Right forelimb (tissue), 1 donor: ENCODE results near the gene CEBPG.

Experiments used
- DNase-seq: peaks from one replicate; pipeline ENCODE4 v3.0.0-alpha.2; 2018

CEBPG gene

GRCh38 chr19:33384983-33385382, 11.5 kb downstream of the CEBPG start:
- DNase-seq = no peak

GRCh38 chr19:33385956-33386355, 12.4 kb downstream of the CEBPG start:
- no peak for DNase-seq

- peak; percentile 40 for DNase-seq
Measured at GRCh38 chr19:33386361-33386858, 12.9 kb downstream of the CEBPG start.

DNA sequence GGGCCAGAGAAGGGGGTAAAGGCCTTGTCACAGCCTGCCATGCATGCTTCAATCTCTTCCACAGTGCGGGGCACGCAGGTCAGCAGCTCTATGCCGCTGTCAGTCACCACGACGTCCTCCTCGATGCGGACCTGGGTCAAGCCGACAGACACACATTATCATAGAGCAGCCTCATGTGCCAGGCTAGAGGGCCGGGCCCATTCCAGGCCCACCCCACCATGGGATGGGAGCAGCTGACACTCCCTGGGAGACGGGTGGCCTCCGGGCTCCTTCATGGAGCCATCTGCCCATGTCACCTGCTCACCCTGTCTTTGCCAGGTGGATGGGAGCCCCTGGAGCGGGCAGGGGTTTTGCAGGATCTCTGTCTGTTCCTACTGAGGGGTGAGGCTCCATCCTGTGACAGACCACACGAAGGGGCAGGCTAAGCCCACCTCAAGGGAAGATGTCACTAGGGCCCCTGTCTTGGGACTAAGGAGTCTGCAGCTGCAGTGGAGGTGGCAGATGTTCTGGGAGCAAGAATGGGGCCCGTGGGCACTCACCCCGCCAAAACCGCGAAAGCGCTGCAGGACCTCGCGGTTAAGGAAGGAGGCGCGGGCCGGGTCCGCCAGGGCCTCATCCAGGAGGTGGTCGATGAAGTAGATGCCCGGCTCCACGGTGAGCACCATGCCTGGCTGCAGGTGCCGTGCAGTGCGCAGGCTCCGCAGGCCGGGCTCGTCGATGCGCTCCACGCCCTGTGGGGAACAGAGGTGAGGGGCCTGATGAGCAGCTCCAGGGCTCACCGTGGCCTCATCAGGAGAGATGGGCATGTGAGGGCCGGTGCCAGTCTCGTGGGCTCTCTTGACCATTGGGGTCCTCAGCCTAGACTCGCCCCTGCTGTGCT, 14.1 kb downstream of the CEBPG start:
- no peak for DNase-seq

DNA sequence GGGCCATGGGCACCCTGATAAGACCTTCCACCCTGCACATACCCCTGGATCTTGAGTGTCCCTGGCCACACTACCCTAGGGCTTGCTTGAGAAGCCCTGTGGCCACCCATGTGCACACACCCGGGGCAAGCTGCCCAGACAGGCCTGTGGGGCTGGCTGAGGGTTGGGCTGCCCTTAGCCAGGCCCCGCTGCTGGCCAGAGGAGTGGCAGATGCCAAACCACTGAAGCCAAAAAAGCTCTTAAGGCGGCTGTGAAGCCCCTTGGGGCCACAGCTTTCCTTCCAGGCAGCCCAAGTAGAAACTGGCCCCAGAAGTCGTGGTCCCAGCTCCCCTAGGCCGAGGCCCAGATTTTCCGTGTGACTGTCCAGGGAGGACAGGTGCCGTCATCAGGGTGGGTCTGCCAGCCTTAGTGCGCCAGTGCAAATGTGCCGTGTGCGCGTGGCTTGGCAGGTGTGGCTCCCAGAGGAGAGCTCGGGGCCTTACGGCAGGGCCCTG, 14.8 kb downstream of the CEBPG start:
- peak; percentile 48 for DNase-seq

DNA sequence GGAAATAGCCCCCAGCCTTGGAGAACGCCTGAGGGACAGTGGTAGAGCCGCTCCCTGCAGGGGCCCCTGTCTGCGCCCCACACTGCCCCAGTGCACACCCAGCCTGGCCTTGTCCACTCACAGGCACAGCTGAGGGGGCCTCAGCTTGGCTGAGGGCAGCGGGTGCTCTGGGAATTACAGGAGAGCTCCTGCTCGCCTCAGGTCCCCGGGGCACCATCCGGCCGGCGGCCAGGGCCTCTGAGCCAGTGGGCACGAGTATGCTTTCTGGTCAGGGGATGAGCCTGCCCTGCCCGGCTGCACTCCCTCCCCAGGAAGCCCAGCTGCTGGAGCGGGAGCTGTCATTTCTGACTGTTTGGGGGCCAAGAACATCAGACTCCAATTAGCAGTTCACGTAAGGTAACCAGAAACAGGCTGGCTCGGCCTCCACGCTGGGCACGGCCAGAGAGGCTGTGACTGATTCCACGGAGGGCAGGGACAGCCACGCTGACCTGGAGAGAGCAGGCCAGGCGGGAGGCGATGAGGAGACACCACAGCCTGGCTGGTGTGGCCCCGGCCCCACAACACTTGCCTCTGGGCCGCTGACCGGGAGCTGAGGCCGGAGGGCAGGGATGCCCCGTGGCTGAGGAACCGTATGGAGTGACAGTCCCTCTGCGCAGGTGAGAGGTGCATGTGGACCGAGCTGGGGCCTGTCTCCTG, 15.4 kb downstream of the CEBPG start:
- peak; percentile 62 for DNase-seq

GRCh38 chr19:33389421-33390100, 16.1 kb downstream of the CEBPG start:
- DNase-seq = peak; percentile 46

GRCh38 chr19:33390101-33390907, 16.8 kb downstream of the CEBPG start:
- DNase-seq = peak; percentile 73

DNA sequence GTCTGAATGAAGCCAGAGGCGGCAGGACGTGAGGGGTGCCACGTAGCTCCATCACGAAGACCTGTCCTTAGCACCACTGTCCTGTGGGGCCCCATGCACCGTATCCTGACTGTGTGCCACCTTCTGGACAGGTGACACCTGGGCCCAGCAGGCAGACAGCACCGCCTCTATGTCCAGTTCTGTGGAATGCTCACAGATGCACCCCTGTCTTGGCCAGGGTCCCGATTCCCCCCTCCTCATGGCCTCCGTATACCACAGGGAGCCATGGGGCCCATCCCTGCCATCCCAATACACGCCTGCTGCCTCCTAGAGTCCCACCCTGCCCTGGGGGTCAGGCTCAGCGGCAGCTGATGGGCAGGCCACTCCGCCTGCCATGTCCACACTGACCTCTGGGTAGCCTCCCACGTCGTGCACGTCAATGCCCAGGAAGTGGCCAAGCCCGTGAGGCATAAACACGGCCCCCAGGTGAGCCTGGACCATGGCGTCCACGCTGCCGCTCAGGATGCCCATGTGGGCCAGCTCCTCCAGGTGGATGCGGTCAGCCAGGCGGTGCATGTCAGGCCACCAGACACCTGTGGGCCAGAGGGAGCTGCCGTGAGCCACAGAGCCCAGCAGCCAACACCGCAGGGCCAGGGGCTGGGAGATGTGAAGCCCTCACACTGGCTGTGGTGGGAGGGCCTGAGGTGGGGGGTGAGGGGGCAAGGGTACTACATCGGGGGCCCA, 17.6 kb downstream of the CEBPG start:
- no peak for DNase-seq

- peak; percentile 43 for DNase-seq
Measured at GRCh38 chr19:33391631-33392249, 18.2 kb downstream of the CEBPG start.

DNA sequence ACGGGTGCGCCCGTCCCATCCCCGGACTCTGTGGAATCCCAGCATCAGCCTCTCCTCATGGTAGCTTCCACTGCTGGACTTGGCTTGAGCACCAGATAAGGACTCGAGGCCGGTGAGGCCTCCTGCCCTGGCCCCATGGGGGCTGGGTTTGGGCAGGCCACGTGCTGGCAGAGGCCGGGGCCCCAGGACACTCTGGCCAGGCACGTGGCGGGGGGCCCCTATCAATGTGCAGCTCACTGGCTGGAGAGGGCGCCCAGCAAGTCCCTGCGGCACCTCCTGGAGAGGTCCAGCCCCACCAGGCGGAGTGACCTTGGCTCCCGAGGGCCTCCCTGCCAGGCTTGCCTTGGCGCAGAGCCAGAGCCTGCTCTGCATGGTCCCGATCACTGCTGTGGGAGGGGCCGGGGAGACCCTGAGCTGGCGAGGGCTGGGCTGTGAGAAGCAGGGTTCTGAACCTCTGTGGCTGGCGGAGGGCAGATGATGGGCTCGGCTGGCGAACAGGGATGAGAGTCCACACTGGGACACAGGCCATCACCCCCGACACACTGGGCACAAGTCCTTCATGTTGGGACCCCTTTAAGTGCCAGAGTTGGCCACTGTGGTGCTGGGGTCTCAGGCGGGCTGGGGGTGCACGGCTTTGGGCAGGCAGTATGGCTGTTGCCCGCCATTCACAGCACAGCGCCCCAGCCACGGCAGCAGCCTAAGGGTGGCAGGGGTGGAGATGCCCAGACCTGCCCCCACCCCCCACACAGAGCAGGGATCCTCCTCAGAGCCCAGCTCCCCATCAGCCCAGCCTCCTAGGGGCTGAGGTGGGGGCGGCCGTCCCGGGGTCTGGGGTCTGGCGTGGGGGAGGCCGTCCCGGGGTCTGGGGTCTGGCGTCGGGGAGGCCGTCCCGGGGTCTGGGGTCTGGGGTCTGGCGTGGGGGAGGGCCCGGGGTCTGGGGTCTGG, 19.1 kb downstream of the CEBPG start:
- DNase-seq = peak; percentile 50

- DNase-seq = no peak
Measured at GRCh38 chr19:33393286-33394005, 19.9 kb downstream of the CEBPG start.

- DNase-seq = peak; percentile 49
Measured at GRCh38 chr19:33394006-33394722, 20.7 kb downstream of the CEBPG start.

DNA sequence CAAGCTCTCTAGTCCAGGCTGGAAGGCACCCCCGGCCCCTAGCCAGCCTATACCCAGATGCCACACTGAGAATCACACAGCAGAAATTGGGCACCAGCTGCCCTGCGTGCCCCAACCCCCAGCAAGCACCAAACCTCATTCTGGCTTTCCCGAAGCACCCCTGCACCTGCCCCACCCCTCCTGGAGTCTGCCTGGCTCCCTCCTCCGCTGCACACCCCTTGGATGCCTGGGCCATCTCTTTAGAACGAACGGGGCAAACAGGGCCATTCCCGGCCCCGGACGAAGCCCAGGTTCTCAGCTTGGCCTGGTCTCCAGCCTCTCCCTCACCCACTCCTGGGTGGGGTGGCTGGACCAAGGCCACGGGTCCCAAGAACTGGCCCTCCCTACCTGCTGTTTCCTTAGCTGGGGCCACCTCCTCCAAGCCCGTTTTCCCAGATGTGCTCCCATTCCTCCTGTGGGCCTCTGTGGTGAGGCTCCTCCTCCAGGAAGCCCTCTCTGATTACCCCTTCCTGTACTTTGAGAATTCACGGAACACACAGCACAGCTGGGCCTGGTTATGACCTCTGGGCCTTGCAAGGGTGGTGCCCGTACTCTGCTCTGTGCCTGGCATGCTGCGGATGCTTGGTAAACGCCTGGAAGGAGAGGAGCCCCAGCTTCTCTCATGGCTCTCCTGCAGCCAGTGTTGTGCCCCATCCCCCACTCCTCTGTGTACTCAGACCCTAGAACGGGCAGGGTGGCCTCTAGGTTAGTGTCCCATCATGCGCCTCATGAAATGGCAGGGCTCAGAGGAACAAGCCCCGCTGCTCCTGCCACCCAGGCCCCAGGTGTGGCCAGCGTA, 21.4 kb downstream of the CEBPG start:
- DNase-seq = no peak

GRCh38 chr19:33395561-33396550, 22.3 kb downstream of the CEBPG start:
- no peak for DNase-seq
